Measurements from ENCODE around the gene VSIG8.

- TF ChIP-seq CTCF (IDR thresholded peaks at IDR 0.05) (no peak), POLR2A (IDR thresholded peaks at IDR 0.05) (no peak)
Measured at GRCh38 chr1:159825564-159825963, 36.9 kb downstream of the VSIG8 start.
